PC-3 (cell line): ENCODE measurements around the gene DCTD.

Source experiments
- EZH2 ChIP-seq: fragments of 300-600 bp; sonication (generic); IDR thresholded peaks from one replicate; pipeline ENCODE4 v1.6.1; 2017; ENCODE audit warnings: antibody characterized with exemption, mild to moderate bottlenecking, low read length; ENCODE audit not compliant: unreplicated experiment
- TF ChIP-seq, protein P1 (sequence below): fragments of 300-600 bp; sonication (generic); conservative IDR thresholded peaks from 2 replicates; pipeline ENCODE4 v1.5.1; 2017; ENCODE audit warnings: antibody characterized with exemption, low read depth, mild to moderate bottlenecking, low read length

DNA sequence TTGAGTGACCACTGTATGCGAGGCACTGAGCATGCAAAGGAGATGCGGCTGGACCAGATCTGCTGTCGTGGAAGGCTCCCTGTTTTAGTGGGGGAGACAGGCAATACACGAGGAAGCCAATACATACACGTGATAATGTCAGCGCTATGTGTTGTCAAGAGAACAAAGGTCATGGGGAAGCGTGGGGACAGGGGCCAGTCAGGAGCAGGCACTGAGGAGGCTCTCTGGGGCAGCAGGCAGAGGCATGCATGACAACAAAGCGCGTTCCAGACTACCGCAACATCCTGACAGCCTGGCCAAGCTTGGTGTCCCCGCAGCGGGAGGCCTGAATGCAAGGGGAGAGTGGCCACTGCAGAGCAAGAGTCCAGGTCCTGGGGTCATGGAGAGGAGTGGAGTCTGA, 61.9 kb downstream of the DCTD start:
- TF ChIP-seq, protein P1, sequence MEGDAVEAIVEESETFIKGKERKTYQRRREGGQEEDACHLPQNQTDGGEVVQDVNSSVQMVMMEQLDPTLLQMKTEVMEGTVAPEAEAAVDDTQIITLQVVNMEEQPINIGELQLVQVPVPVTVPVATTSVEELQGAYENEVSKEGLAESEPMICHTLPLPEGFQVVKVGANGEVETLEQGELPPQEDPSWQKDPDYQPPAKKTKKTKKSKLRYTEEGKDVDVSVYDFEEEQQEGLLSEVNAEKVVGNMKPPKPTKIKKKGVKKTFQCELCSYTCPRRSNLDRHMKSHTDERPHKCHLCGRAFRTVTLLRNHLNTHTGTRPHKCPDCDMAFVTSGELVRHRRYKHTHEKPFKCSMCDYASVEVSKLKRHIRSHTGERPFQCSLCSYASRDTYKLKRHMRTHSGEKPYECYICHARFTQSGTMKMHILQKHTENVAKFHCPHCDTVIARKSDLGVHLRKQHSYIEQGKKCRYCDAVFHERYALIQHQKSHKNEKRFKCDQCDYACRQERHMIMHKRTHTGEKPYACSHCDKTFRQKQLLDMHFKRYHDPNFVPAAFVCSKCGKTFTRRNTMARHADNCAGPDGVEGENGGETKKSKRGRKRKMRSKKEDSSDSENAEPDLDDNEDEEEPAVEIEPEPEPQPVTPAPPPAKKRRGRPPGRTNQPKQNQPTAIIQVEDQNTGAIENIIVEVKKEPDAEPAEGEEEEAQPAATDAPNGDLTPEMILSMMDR, result no peak
- no peak for TF ChIP-seq EZH2
